ENCODE measurements around the gene INPPL1. TPM values are rescaled to one million over a fixed set of nuclear protein-coding genes. Genes with fewer than 3 reads are reported as not detected.

INPPL1 gene
- total RNA-seq, 1 experiment from 2014 or later, result 90.2 TPM

DNA sequence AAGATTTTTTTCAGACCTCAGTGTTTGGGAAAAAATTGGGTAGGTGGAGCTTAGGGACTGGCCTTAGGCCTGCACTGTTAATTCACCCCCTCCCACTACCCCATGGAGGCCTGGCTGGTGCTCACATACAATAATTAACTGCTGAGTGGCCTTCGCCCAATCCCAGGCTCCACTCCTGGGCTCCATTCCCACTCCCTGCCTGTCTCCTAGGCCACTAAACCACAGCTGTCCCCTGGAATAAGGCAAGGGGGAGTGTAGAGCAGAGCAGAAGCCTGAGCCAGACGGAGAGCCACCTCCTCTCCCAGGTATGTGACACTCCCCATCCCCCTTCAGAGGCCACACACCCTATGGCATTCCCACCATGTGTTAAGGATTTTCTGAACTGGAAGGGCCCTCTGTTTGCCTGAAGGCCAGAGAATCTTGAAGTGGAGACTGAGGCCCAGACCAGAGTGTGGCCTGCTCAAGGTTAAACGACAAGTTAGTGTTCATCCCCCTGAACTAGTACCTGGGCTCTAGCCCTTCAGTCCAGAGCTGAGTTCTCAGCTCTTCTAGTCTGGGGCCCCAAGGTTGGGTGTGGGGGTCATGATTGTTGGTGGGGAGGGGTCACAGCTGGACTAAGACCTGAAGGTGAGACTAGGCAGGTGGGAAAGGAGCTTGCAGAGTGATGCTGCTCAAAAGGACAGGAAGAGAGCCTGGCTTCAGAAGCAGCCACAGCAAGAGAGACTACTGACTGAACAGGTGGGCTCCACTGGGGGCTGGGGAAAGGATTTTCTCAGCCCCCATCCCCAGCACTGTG lies 34.9 kb upstream of the INPPL1 start:
- no TSS peak for BruUV-seq (replicated peaks)
- TF ChIP-seq, protein P1, sequence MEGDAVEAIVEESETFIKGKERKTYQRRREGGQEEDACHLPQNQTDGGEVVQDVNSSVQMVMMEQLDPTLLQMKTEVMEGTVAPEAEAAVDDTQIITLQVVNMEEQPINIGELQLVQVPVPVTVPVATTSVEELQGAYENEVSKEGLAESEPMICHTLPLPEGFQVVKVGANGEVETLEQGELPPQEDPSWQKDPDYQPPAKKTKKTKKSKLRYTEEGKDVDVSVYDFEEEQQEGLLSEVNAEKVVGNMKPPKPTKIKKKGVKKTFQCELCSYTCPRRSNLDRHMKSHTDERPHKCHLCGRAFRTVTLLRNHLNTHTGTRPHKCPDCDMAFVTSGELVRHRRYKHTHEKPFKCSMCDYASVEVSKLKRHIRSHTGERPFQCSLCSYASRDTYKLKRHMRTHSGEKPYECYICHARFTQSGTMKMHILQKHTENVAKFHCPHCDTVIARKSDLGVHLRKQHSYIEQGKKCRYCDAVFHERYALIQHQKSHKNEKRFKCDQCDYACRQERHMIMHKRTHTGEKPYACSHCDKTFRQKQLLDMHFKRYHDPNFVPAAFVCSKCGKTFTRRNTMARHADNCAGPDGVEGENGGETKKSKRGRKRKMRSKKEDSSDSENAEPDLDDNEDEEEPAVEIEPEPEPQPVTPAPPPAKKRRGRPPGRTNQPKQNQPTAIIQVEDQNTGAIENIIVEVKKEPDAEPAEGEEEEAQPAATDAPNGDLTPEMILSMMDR (IDR thresholded peaks at IDR 0.05; ENCODE audit: unreplicated experiment), result no peak
- POLR2A ChIA-PET, result interaction anchor here (1.1 kb wide), 1 partner anchor 77 kb away, joined by 3 read pairs; the partner anchor contains the start of gene ANAPC15

DNA sequence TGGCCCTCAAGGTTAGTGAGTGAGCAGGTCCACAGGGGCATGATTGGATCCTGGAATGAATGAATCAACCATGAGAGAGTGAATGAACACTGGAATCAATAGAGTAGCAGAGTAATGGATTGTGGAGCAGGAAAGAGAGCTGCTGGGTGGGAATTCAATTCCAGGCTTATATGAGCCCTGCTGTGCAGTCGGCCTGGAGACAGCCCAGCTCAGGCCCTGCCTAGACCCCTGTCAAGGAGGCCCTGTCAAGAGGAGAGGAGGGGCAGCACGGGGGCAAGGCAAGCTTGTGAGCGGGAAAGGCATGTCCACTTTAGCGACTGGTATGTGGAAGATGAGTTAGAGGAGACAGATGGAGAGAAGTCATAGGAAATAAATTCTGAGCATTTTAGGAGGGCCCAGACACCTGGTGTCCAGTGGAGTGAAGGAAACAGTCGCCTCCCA lies 33.9 kb upstream of the INPPL1 start:
- Mint-ChIP-seq H3K4me1 (ENCODE audit: insufficient read depth, unreplicated experiment) (peaks cover 7% of the 10 kb centered on the region), H3K36me3 (ENCODE audit: insufficient read depth, unreplicated experiment) (peaks cover 5% of the 10 kb centered on the region), H3K27me3 (ENCODE audit: insufficient read depth, unreplicated experiment) (no peaks in the 10 kb centered on the region), H3K27ac (ENCODE audit: low read depth, unreplicated experiment) (no peak overlapping the region), H3K4me3 (ENCODE audit: unreplicated experiment) (no peak overlapping the region), H3K9me3 (ENCODE audit: unreplicated experiment) (no peaks in the 10 kb centered on the region)
- CTCF ChIA-PET, result interaction anchor here (0.6 to 4.9 kb wide), 5 partner anchors 8 to 224 kb away, joined by 3 to 33 read pairs (median 3); no protein-coding TSS in a partner anchor
- intact Hi-C loops (cut with micrococcal nuclease), result no loop called here
- TF ChIP-seq, protein P1 (IDR thresholded peaks at IDR 0.05; ENCODE audit: unreplicated experiment), result no peak
- POLR2A ChIA-PET, result no interaction called here
- BruUV-seq (replicated peaks), result no TSS peak
- no peak for DNase-seq (ENCODE audit: unreplicated experiment)

More for the DNA sequence above, 34.9 kb upstream of the INPPL1 start:
- no peak for DNase-seq (ENCODE audit: unreplicated experiment)
- CTCF ChIA-PET, result interaction anchor here (0.8 to 1.7 kb wide), 5 partner anchors 37 to 212 kb away, joined by 3 to 6 read pairs (median 3); no protein-coding TSS in a partner anchor
- H3K27me3 Mint-ChIP-seq (ENCODE audit: insufficient read depth, unreplicated experiment), result no peaks in the 10 kb centered on the region
- peaks cover 7% of the 10 kb centered on the region for H3K4me1 Mint-ChIP-seq (ENCODE audit: insufficient read depth, unreplicated experiment)
- H3K4me3 Mint-ChIP-seq (ENCODE audit: unreplicated experiment), result no peak overlapping the region
- H3K36me3 Mint-ChIP-seq (ENCODE audit: insufficient read depth, unreplicated experiment), result peaks cover 5% of the 10 kb centered on the region
- no peaks in the 10 kb centered on the region for H3K9me3 Mint-ChIP-seq (ENCODE audit: unreplicated experiment)
- intact Hi-C loops (cut with micrococcal nuclease), result no loop called here
- no peak overlapping the region for H3K27ac Mint-ChIP-seq (ENCODE audit: low read depth, unreplicated experiment)

DNA sequence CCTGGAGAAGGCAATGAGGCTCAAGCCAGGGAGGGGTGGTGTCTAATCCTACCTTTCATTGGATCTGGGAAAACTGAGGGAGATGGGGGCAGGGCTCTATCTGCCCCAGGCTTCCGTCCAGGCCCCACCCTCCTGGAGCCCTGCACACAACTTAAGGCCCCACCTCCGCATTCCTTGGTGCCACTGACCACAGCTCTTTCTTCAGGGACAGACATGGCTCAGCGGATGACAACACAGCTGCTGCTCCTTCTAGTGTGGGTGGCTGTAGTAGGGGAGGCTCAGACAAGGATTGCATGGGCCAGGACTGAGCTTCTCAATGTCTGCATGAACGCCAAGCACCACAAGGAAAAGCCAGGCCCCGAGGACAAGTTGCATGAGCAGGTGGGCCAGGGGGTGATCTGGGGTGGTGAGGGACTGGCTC lies 32.6 kb upstream of the INPPL1 start, which contains the start of gene FOLR1:
Gene FOLR1 (plus strand): TSS at position 180 of the 421 bp plus-strand sequence. CDS start 34 bp downstream, at position 214.
- Mint-ChIP-seq H3K36me3 (ENCODE audit: insufficient read depth, unreplicated experiment) (peaks cover 5% of the 10 kb centered on the region), H3K4me3 (ENCODE audit: unreplicated experiment) (no peak within 1 kb of the TSS), H3K9me3 (ENCODE audit: unreplicated experiment) (no peaks in the 10 kb centered on the region), H3K27me3 (ENCODE audit: insufficient read depth, unreplicated experiment) (no peaks in the 10 kb centered on the region), H3K27ac (ENCODE audit: low read depth, unreplicated experiment) (no peak within 1 kb of the TSS), H3K4me1 (ENCODE audit: insufficient read depth, unreplicated experiment) (peaks cover 7% of the 10 kb centered on the region)
- CTCF ChIA-PET, result interaction anchor here (0.6 to 4.9 kb wide), 3 partner anchors 9 to 162 kb away, joined by 3 to 33 read pairs (median 3); no protein-coding TSS in a partner anchor
- no TSS peak for BruUV-seq (replicated peaks)
- POLR2A ChIA-PET, result interaction anchor here (0.6 kb wide), 1 partner anchor 167 kb away, joined by 3 read pairs; no protein-coding TSS in a partner anchor
- peak; percentile 40 for DNase-seq (ENCODE audit: unreplicated experiment)
- TF ChIP-seq, protein P1 (IDR thresholded peaks at IDR 0.05; ENCODE audit: unreplicated experiment), result no peak
- intact Hi-C loops (cut with micrococcal nuclease), result no loop called here
